Measurements from ENCODE around the gene METTL22. TPM values are rescaled to one million over a fixed set of nuclear protein-coding genes. Genes with fewer than 3 reads are reported as not detected.

METTL22 gene
- total and polyA plus RNA-seq, 2 donors (not counting 3 experiments of a cell fraction or from before 2014, with no cell fraction given), result 42.0 to 52.6 TPM

- intact Hi-C loops (cut with micrococcal nuclease), result no loop called here
- FAIRE-seq, result no peak
- CTCF ChIA-PET, result interaction anchor here (1.4 kb wide), 1 partner anchor 15 kb away, joined by 3 read pairs; no protein-coding TSS in a partner anchor
Measured at GRCh38 chr16:8589057-8589899, 32.2 kb upstream of the METTL22 start.

GRCh38 chr16:8589900-8590688, 31.4 kb upstream of the METTL22 start, which contains the start of gene TMEM114:
Gene TMEM114, minus strand, starts transcription at chr16:8590511. Its CDS starts 673 bp downstream, at chr16:8589838.
- Histone ChIP-seq H3K4me1 (ENCODE audit: control insufficient read depth, extremely low read depth, insufficient read depth, low read length) (no peaks in the 10 kb centered on the region), H3K4me2 (ENCODE audit: insufficient read depth, low read length) (no peak within 1 kb of the TSS), H4K20me1 (replicated peaks; ENCODE audit: control insufficient read depth, extremely low read depth, insufficient read depth, low read length) (no peaks in the 10 kb centered on the region), H3K4me3 (replicated peaks in 1 of 3; ENCODE audit: insufficient read depth in 1 of 3, low read depth in 1 of 3, low read length in 3 of 3) (no peak within 1 kb of the TSS), H3K27me3 (ENCODE audit: control insufficient read depth in 2 of 2, insufficient read depth in 2 of 2, low read length in 2 of 2) (peaks cover 19 to 24% of the 10 kb centered on the region in 2 experiments), H3K9me1 (replicated peaks; ENCODE audit: control insufficient read depth, extremely low read depth, insufficient read depth, low read length) (no peaks in the 10 kb centered on the region), H2AFZ (ENCODE audit: low read depth, low read length) (no peak within 1 kb of the TSS), H3K79me2 (ENCODE audit: control insufficient read depth, insufficient read depth, low read length) (no peaks in the 10 kb centered on the region), H3K27ac (ENCODE audit: insufficient read depth, low read depth, low read length) (no peak within 1 kb of the TSS), H3K9ac (replicated peaks; ENCODE audit: extremely low read depth, insufficient read depth, low read length) (no peak within 1 kb of the TSS), H3K9me3 (replicated peaks; ENCODE audit: control insufficient read depth, insufficient read depth, low read length) (no peaks in the 10 kb centered on the region), H3K36me3 (ENCODE audit: control insufficient read depth in 2 of 2, extremely low read depth in 1 of 2, insufficient read depth in 2 of 2, low read length in 2 of 2) (no peaks in the 10 kb centered on the region)
- dilution Hi-C loops (cut with MboI; ENCODE audit: extremely low pct_ligation_motif_present, low sequenced_read_pairs), result no loop called here
- DNase-seq (ENCODE audit: low read depth, low spot score), result no peak
- FAIRE-seq, result no peak
- TF ChIP-seq GATA2 (IDR thresholded peaks at IDR 0.05; ENCODE audit: insufficient read depth, insufficient read length, low read depth, low read length) (no peak), MYC (IDR thresholded peaks at IDR 0.05; ENCODE audit: low read depth, low read length) (no peak), CTCF (IDR thresholded peaks at IDR 0.05; ENCODE audit: extremely low read depth in 1 of 2, insufficient read depth in 1 of 2, low read depth in 1 of 2, low read length in 2 of 2) (no peak), JUN (IDR thresholded peaks at IDR 0.05; ENCODE audit: borderline replicate concordance, insufficient read depth, insufficient read length, low read depth) (no peak), POLR2A (IDR thresholded peaks at IDR 0.05; ENCODE audit: low read depth, low read length) (no peak), POLR2AphosphoS5 (IDR thresholded peaks at IDR 0.05; ENCODE audit: insufficient read depth, low read depth, low read length) (no peak), MAX (IDR thresholded peaks at IDR 0.05; ENCODE audit: insufficient read depth, insufficient read length) (no peak), EZH2 (IDR thresholded peaks at IDR 0.05; ENCODE audit: borderline replicate concordance, low read depth, low read length, severe bottlenecking) (no peak), FOS (IDR thresholded peaks at IDR 0.05; ENCODE audit: borderline replicate concordance, insufficient read depth, low read length) (no peak)
- intact Hi-C loops (cut with micrococcal nuclease), result no loop called here
- POLR2A ChIA-PET, result no interaction called here
- CTCF ChIA-PET, result interaction anchor here (1.4 kb wide), 1 partner anchor 16 kb away, joined by 3 read pairs; no protein-coding TSS in a partner anchor
- no TSS peak for BruUV-seq (replicated peaks)

More at GRCh38 chr16:8589057-8589899, 32.2 kb upstream of the METTL22 start:
- Histone ChIP-seq H3K79me2 (ENCODE audit: control insufficient read depth, insufficient read depth, low read length) (no peaks in the 10 kb centered on the region), H3K4me3 (replicated peaks in 1 of 3; ENCODE audit: insufficient read depth in 1 of 3, low read depth in 1 of 3, low read length in 3 of 3) (no peak overlapping the region), H3K9ac (replicated peaks; ENCODE audit: extremely low read depth, insufficient read depth, low read length) (no peak overlapping the region), H3K27ac (ENCODE audit: insufficient read depth, low read depth, low read length) (no peak overlapping the region), H3K4me1 (ENCODE audit: control insufficient read depth, extremely low read depth, insufficient read depth, low read length) (no peaks in the 10 kb centered on the region), H3K36me3 (ENCODE audit: control insufficient read depth in 2 of 2, extremely low read depth in 1 of 2, insufficient read depth in 2 of 2, low read length in 2 of 2) (no peaks in the 10 kb centered on the region), H3K9me3 (replicated peaks; ENCODE audit: control insufficient read depth, insufficient read depth, low read length) (no peaks in the 10 kb centered on the region), H3K27me3 (ENCODE audit: control insufficient read depth in 2 of 2, insufficient read depth in 2 of 2, low read length in 2 of 2) (peaks cover 19 to 24% of the 10 kb centered on the region in 2 experiments), H4K20me1 (replicated peaks; ENCODE audit: control insufficient read depth, extremely low read depth, insufficient read depth, low read length) (no peaks in the 10 kb centered on the region), H3K9me1 (replicated peaks; ENCODE audit: control insufficient read depth, extremely low read depth, insufficient read depth, low read length) (no peaks in the 10 kb centered on the region), H2AFZ (ENCODE audit: low read depth, low read length) (no peak overlapping the region), H3K4me2 (ENCODE audit: insufficient read depth, low read length) (no peak overlapping the region)
- POLR2A ChIA-PET, result no interaction called here
- dilution Hi-C loops (cut with MboI; ENCODE audit: extremely low pct_ligation_motif_present, low sequenced_read_pairs), result no loop called here
- TF ChIP-seq EZH2 (IDR thresholded peaks at IDR 0.05; ENCODE audit: borderline replicate concordance, low read depth, low read length, severe bottlenecking) (peak; percentile 85), GATA2 (IDR thresholded peaks at IDR 0.05; ENCODE audit: insufficient read depth, insufficient read length, low read depth, low read length) (no peak), JUN (IDR thresholded peaks at IDR 0.05; ENCODE audit: borderline replicate concordance, insufficient read depth, insufficient read length, low read depth) (no peak), FOS (IDR thresholded peaks at IDR 0.05; ENCODE audit: borderline replicate concordance, insufficient read depth, low read length) (no peak)
- no TSS peak for BruUV-seq (replicated peaks)
- no peak for DNase-seq (ENCODE audit: low read depth, low spot score)
